ENCODE results near the gene IKZF5.
A peak's percentile ranks its signal among the peaks of the same experiment; 100 is the strongest.

Gene IKZF5

DNA sequence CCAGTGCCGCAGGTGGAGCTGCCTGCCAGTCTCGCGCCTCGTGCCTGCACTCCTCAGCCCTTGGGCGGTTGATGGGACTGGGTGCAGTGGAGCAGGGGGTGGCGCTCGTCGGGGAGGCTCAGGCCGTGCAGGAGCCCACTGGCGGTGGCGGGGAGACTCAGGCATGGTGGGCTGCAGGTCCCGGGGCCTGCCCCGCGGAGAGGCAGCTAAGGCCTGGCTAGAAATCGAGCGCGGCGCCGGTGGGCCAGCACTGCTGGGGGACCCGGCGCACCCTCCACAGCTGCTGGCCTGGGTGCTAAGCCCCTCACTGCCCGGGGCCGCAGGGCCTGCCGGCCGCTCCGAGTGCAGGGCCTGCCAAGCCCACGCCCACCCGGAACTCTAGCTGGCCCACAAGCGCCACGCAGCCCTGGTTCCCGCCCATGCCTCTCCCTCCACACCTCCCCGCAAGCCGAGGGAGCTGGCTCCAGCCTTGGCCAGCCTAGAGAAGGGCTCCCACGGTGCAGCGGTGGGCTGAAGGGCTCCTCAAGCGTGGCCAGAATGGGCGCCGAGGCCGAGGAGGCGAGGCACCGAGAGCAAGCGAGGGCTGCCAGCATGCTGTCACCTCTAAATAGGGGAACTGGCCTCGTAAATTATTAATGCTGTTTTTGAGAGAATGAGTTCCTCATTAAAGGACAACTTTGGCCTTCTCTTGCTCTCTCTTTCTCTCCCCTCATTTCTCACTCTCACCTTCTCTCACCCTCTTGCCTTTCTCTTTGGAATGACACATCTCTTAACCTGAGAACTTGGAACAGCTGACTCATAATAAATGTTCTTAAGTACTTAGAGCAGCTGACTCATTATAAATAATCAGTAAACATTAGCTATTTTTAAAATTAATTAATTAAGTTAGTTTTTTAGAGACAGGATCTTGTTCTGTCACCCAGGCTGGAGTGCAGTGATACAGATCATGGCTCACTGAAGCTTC, 5.1 kb upstream of the IKZF5 start:
- no peak for DNase-seq

DNA sequence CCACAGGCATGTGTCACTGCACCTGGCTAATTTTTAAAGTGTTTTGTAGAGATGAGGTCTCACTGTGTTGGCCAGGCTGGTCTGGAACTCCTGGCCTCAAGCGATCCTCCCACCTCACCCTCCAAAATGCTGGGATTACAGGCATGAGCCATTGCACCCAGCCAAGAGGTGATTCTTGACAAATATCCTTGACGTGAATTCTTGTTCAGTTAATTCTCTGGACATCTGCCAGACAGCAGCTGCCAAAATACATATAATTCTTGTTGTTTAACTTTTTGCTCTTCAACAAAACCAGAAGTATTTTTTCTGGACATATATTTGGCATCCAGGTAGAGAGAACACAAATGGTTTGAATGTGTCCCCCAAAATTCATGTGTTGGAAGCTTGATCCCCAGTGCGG, 3.4 kb upstream of the IKZF5 start:
- DNase-seq, result no peak

DNA sequence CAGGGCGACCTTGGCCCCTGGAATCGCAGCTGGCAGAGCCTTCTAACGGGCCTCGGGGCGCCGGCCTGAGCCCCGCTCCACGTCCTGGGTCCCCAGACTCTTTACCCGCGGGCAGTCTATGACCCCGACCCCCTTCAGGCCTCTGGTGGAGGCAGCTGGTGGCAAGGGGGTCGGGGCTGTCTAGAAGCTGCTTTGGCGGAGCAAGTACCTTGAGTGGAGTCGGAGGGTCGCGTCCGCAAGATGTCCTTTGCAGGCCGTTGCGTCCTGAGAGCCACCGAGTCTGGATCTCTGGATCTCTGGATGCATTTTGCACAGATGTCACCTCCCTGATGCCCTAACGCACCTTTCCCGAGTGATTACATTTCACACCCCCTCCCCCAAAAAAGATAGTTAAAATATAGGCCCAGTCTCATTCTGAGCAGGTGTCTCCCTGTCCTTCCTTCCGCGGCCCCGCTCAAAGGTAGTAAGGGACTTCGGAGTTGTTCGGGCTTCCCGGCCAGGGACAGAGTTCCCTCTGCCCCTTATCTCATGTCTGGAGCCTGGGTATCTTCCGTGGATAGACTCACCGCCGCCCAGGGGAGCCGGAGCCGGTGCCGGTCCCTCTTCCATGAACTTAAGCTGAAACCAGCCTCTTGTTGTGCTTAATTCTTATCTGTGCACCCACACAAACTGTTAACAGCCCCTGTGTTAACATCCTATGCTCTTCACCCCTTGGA, 668 bp upstream of the IKZF5 start:
- DNase-seq, result peak; percentile 61

DNA sequence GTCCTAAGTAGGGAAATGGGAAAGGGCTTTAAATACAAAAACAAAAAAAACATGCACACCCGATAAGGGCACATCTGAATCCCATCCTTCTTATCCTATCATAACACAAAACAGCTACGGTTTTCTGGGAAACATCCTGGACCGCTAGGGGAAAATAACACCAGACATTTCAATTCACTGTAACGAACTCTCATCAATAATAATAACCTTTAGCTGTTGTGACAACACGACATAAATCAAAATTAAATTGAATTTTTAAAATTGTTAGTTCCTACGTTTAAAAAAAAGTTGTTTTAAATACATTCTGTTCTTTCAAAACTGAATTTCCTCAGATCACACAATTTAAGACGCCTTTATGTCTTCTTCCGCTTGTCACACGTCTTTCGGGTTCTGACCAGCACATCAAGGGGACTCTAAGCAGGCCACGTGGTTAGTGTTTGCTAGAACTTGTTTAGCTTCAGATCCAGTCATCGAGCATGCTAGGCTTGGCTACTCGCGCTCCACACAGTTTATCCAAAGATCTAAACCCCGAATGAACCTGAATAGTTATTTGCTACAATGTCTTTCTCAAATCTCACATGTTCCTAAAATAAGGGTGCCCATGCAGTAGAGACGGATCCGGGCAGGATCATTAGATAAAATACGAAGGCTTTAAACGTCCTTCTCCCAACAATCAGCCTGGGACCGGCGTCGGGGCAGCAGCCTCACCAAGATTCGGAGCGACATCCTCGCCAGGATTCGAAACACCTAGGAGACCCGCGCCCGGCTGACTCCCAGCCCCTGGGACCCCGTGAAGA, 839 bp downstream of the IKZF5 start:
- DNase-seq, result peak; percentile 64

GRCh38 chr10:123004298-123004697, 4.3 kb downstream of the IKZF5 start:
- no peak for DNase-seq

DNA sequence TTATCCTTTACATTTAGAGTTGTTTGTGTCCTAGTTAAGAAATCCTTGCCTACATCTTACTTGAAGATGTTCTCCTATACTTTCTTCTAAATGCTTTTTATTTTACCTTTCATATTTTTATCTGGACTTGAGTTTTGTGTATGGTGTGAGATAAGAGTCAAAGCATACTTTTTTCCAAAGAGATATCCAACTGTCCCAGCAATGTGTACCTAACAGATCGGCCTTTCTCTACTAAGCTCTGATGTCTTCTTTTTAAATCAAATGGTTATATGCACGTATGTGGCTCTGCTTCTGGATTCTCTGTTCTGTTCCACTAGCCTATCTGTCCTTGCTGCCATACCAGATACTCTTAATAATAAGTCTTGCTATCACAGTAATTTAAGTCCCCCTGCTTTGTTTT, 7.2 kb downstream of the IKZF5 start:
- DNase-seq, result no peak

GRCh38 chr10:123000155-123000554, 8.4 kb downstream of the IKZF5 start:
- no peak for DNase-seq

DNA sequence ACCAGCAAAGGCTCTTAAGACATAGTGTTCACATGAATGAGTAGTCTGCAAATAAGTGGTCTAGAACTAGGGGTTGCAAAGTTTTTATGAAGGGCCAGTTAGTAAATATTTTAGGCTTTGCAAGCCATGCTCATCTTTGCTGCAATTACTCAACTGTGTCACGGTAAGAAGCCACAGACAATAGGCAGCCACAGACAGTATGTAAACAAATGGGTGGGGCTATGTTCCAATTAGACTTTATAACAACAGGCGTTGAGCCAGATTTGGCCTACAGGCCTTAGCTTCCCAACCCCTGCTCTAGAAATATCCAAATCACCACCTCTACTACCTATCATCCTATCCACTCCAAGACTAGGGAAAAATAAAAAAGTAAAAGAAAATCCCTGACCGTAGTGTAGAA, 9.2 kb downstream of the IKZF5 start:
- DNase-seq, result no peak

DNA sequence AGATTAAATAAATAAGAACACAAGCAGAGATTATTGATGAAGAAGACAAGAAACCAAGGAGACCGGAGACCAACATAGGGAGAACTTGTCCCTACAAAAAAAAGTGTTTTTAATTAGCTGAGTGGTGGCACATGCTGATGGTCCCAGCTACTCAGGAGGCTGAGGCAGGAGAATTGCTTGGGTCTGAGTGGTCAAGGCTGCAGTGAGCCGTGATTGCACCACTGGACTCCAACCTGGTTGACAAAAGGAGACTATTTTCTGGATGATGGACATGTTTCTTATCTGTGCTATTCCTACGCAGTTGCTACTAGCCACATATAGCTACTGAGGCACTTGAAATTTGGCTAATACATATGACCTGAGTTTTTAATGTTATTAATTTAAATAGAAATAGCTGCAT, 9.7 kb downstream of the IKZF5 start:
- DNase-seq, result no peak

GRCh38 chr10:122998360-122998917, 10.2 kb downstream of the IKZF5 start:
- no peak for DNase-seq

DNA sequence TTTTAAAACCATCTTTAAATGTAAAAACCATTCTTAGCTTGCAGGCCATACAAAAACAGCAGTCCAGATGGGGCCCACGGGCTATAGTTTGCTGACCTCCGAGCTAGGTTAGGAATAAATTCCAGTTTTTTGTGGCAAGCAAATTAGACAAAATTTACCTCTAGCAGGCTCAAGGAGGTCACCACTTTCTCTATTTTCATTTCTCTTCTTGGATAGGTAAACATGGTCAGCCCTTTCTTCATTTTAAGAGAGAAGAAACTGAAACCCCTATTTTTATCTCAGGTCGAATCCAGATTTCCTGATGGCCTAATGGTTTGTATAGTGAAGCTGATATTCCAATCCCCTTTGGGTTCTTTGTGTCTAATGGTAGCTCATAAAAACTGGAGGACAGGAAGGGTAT, 10.7 kb downstream of the IKZF5 start:
- no peak for DNase-seq

DNA sequence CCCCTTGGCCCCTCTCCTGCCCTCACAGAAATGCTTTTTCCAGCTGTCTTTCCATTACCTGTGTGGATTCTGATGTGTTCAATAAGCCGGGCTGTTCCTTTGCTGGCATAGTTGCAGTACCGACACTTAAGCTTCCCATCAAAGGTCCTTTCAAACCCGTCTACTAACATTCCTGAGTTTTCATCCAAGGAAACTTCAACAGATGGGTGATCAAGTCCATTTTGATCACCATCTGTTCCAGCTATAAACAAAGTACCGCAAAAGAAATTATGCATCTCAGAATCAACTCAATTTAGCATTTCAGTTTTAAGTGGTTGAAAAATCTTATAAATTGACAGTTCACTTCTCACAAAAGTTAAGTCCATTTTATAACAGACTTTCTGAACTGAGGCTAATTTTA, 12.7 kb downstream of the IKZF5 start:
- DNase-seq, result no peak

- no peak for DNase-seq
Measured at GRCh38 chr10:122993797-122994336, 14.7 kb downstream of the IKZF5 start.

- DNase-seq, result no peak
Measured at GRCh38 chr10:122992031-122992585, 16.5 kb downstream of the IKZF5 start.

DNA sequence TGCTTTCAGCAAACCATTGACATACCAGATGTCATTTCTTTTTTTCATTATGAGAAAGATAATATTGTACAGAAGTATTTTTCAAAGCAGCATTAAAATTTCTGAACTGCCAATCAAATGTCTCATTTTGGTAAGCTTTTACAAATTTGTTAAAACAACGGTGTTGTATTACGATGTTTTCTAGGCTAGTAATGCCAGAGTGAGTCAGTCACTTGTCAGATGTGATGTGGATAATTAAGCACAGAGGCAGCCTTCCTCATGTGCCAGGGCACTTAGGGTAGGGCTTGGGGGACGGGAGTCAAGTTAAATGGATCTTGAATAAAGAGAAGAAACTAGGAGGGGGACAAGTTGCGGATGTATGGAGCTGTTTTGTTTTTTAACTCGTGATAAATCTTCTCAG, 18.3 kb downstream of the IKZF5 start:
- no peak for DNase-seq

DNA sequence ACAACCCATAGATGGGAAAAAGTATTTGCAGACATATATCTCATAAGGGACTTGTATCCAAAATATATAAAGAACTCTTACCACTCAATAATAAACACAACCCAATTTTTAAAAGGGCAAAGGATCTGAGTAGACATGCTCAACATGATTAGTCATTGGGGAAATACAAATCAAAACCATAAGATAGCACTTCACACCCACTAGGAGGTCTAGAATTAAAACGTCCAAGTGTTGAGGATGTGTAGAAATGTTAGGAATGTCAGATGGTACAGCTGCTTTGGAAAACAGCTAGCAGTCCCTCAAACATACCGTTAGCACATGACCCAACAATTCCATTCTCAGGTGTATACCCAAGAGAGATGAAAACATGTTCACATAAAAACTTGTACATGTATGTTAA, 20.1 kb downstream of the IKZF5 start:
- no peak for DNase-seq

DNA sequence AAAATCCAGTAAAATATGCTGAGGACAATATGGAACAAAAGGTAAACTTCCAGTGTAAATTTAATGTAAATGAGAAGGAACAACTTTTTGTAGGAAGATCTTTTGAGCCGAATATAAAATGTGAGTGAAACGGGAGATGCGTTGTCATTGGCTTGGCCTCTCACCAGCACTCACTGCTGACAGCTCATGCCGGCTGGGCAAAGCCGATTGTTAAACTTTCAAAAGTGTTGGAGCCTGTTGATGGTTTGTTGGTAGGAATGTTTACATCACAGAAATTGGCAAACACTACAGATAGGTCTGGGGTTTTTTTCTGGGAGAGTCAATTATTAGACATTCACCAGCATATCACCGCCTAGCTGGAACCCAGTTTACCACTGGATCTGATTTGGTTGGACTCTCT, 22.3 kb downstream of the IKZF5 start:
- DNase-seq, result no peak

DNA sequence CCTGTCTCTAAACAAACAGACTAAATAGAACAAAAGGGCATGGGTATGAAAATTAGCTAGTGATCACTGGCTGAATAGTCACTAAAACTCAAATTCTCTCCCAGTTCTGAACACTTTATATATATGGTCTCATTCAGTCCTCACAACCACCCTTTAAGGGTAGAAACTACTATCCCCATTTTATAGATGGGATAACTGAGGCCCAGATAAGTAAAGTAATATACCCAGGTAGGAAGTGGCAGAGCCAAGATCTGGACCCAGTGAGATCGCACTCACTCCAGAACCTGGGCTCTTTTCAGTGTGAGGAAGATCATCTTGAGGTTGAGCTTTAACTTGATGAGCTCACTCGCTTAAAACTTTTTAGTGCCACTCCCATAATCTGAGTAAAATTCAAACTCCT, 23.9 kb downstream of the IKZF5 start:
- DNase-seq, result no peak

DNA sequence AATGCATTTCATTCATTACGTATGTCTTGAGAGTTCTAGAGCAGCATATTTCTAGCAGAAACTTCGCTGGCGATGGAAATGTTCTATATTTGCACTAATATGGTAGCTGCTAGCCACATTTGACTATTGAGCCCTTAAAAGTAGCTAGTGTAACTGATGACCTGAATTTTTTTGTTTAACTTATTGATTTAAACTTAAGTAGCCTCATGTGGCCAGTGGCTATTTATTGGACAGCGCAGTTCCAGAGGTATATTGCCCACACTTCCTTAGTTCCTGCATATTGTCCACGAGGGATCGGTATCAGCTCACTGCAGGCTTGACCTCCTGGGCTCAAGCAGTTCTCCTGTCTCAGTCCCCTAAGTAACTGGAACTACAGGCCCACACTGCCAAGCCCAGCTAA, 24.7 kb downstream of the IKZF5 start:
- DNase-seq, result no peak

GRCh38 chr10:122981066-122981464, 27.5 kb downstream of the IKZF5 start:
- no peak for DNase-seq

GRCh38 chr10:122980209-122981065, 28.2 kb downstream of the IKZF5 start, which contains the start of gene PSTK:
TSS of gene PSTK (plus strand) at chr10:122980401. CDS start at chr10:122980480, 79 bp downstream.
- DNase-seq, result peak; percentile 93

Data from islet precursor cell (in vitro differentiated cells).